Endometrium (tissue), 2 donors: ENCODE results near the gene CCN2.

Experiments
- FAIRE-seq: peaks from 2 replicates; lab custom pipeline; 2012; peaks lifted over from hg19 to GRCh38; lab: Jason Lieb, UNC
- donor health status: control.
- donor health status: control.

Gene CCN2

DNA sequence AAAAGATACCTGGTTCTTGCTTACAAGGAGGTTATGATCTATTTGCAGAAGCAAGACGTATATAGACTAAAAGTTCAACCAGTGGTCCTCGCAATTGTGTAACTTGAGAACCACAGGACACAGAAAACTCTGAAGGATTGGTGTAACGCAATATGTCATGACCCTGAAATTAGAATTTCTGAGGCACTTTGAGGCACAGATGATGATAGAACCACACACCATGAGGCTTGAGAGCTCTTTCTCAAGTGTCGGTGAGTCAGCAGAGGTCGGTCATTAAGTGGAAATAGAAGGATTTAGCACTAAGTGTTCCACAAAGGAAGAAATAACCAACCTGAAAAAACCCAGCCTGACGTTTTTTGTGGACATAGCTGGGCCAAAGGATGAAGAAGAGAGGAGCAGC lies 15.3 kb upstream of the CCN2 start:
- no peak for FAIRE-seq

DNA sequence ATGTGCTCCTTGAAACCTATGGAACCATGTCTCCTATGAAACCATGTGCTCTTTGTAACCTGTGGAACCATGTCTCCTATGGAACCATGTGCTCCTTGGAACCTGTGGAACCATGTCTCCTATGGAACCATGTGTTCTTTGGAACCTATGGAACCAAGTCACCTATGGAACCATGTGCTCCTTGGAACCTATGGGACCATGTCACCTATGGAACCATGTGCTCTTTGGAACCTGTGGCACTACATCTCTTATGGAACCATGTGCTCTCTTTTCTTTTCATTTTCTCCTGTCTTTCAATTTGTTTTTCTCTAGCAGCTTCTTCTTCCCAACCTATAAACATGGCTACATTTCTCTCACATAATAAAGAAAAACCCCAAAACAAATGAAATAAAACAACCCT lies 11.9 kb upstream of the CCN2 start:
- FAIRE-seq: no peak

DNA sequence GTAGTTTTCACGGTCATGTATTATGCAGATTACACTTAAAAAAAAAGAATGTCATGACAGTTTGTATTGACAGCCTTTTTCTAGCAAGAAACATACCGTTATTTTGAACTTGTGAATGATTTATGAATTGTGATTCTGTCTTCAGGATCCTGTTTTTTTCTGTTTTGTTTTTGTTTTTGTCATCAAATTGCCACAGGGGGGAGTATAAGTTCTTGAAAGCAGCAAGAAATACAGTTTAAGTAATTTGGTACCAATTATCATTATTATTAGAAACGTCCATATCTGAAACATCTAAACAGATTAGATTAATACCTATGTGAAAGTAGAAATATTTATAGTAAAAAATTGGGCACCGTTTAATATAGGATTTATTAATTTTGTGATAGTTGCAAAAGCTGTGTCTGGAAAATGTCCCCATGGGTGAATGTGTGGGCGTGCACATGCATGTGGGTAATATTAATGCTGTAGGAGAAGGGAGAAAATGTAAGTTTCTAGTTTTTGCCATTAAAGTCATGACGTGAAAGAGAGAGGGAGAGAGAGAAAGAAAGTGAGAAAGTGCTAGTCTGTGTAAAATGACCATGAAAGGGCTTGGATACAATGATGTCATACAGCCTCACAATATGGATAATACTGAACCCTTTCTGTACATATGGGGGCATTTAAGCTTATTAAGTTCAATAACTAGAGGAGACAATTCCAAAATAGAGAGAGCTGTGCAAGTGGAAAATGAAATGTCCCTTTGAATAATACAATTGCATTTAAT lies 9.4 kb upstream of the CCN2 start:
- FAIRE-seq: peak; percentile 88

DNA sequence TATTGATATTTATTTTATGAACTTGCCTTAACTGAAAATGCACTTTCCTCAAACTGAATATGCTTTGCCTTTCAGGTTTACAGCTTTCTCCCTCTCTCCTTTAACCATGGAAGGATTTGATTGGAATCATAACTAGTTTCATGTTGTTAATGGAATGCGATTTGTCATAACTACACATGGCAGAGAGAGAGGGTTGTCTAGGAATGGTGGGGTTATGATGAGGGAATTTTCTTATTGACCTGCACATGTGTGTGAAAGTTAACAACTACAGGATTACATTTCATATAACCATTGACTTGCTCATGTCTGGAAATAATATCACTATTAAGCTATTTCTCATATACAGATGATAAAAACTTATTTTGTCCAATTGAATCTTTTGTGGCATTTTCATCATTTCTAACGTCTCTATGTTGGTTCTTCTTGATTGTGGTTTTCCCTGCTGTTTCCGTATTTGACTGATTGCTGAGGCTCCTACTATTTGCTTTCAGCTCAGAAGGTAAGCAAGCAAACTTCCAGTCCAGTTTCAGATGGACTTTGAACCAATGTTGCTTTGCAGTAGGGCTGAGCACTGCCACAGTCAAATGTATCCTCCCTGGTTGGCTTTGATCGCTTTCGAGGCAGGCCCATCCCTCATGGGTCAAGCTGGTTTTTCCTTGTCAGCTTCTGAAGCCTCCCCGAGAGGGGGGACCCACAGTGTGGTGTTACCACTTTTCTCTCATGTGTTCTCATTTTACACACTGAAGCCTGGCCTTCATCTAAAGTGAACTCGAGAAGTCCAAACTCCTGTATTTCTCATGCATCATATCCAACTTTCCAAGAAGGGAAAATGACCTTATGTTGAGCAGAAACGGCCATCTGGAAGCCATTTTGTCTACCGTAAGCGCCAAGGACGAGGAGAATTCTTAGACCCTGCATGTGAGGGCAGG lies 7.6 kb upstream of the CCN2 start:
- no peak for FAIRE-seq

DNA sequence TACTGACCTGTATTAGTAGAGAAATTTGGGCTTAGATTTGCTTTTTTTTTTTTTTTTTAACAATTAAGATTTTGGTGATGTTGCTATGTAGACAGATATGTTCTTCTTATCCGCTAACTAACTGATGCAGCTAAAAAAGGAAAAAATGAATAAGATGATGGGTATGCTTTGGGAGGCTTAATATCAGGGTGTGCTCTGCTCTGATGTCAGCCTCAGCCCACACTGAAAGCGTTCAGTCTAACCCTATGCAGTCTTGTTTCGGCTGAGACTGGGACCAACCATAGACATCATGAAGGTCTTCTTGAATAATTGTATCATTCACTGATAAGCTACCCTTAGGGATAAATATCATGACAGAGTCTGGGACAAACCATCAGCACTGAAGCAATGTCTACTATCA lies 6.9 kb upstream of the CCN2 start:
- FAIRE-seq: no peak

DNA sequence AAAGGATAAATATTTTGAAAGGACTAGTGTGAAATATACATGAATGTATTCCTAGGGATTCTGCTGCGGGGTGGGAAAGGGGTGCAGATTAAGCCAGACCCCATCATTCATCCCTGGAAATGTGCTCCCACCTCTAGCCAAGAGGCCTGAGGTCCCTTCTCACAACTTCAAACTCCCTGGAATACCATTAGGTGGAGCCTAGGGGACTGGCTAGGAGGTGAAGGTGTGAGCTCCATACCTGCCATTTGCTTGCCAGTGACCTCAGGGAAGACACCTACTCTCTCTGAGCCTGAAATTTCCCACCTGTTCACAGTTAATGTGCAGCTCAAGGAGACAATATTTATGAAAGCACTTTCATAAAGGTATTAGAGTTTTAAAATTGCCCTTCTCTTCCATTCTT lies 4.7 kb upstream of the CCN2 start:
- no peak for FAIRE-seq

DNA sequence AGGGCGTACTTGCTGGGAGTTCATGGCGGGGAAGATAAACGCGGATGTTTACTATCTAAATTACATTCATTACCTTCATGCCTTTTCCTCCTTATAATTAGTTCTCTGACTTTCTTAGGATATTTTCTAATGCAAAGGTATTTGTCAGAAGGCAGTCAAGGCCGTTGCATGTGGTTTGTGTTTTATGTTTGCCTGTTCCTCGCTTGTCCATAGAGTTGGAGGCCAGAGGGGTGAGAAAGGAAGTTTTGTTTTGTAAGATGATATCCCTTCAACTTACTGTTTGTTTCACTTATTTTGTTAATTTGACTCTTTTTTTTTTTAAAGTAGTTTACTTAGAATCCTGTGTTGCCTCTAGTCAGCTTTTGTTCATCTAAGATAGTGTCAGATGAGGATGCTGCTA lies 4.0 kb upstream of the CCN2 start:
- FAIRE-seq: no peak

DNA sequence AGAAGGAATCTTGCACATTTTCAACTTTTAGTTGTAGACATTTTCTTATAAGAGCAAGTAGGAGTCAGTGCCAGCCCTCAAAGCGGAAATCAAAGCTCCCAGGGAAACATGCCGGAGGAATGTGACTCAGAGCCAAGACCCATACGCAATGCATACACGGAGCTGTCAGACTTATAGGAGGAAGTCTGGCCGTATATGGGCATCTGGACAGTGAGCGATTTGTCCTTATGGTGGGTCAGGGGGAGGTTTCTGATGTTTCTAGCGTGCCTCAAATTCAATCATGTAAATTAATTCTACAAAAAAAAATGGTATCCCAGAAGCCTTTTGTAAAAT lies 3.6 kb upstream of the CCN2 start:
- FAIRE-seq: no peak

DNA sequence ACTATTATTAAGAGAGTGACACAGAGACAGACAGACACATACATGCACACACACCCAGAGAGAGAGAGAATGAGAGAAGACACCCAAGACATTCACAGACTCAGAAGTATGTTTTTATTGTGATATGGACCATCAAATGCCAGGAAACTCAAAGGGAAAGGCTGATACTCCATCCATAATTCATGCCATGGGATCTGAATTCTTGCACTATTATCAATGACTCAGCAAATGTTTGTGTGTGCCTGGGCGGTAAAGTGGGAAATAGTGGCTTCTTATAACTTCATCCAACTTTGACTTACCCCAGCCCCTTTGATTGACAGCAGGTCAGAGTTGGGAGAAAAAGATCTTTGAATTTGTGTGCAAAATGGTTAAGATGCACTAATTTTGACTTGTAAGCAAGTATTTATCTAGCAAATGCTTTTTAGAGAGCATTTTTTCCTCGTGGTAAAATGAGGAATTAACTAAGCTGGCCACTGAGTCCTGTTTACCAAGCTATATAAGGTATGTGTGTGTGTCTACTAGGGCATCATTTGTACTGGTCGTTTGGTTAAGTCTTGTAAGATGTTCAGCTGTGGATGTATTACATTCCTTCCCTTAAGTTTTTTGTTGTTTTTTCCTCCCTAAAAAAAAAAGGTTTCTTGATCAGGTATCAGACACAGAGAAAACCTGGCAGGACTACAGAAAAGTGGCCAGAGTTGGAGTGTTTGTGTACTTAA lies 3.0 kb upstream of the CCN2 start:
- FAIRE-seq: no peak

DNA sequence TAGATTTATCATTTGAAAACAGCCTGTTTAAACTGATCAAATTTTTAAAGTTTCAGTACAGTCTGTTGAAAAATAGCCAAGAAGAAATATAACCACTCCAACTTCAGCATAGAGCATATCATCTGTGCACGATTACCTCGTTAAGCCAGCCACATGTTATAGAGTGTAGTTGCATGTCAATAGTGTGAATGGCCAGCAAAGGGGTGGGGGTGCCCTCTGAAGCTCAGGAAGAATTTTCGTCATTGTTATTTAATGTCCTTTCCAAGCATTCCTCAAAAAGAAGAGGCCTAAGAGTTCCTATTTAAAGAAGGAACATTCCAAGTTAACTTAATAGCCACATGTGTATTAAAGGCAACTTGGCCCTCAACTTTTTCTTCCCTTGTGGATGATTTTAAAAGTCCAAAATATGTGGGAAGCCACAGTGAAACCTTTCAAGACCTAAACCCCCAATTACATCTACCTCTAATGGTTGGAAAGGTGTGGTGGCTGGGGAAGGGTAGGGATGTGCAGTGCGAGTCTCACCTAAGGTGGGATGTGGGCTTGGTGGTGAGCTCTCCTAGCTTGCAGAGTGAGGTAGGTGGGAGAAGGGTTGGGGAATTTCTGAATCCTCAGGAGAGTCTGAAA lies 1.8 kb upstream of the CCN2 start:
- FAIRE-seq: no peak

DNA sequence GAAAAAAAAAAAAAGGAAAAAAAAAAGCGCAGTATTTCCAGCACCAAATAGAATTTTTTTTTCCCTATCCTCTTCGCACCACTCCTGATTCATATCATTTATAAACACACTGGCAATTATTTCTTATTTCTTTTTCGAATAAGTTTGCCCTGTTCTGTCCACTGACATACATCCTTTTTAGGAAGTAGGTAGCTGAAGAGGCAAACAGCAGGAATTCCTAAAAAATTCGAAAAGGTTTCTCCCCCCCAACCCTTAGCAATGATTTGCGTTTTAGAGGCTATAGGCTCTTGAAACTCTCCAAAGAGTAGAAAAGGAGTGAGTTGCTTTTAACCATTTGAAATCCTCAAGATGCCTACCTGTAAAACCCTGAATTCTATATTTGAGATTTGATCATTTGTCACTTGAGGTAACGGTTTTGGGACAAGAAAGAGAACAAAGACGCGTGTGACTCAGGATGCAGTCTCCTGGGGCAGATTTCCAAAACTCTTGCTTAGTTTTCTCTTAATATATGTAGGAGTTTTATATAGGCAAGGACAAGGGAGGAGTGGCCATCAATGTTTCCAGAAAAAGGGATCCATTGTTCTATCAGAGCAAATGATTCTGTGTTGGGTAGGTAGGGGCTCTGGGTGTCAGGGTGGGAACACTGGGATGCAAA lies 531 bp upstream of the CCN2 start:
- FAIRE-seq: no peak

DNA sequence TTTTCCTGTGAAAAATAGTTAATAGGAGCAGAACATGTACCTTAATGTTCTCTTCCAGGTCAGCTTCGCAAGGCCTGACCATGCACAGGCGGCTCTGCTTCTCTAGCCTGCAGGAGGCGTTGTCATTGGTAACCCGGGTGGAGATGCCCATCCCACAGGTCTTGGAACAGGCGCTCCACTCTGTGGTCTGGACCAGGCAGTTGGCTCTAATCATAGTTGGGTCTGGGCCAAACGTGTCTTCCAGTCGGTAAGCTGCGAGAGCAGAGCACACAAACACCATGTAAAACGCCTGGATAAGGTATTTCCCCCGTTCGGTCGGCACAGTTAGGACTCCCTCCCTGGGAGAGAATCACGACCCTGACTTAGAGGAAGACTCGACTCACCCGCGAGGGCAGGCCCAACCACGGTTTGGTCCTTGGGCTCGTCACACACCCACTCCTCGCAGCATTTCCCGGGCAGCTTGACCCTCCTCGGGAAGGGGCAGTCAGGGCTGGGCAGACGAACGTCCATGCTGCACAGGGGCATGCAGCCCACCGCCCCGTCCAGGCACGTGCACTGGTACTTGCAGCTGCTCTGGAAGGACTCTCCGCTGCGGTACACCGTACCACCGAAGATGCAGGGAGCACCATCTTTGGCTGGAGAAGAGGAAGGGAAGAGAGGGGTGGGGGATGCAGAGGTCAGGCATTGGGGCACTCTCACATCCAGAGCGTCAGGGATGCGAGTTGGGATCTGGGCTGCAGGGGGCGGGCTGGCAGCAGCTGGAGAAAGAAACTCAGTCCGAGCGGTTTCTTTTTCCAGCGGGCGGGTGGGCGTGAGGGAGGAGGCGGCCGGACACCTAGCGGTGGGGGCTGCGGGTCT lies 1.0 kb downstream of the CCN2 start:
- FAIRE-seq: no peak

DNA sequence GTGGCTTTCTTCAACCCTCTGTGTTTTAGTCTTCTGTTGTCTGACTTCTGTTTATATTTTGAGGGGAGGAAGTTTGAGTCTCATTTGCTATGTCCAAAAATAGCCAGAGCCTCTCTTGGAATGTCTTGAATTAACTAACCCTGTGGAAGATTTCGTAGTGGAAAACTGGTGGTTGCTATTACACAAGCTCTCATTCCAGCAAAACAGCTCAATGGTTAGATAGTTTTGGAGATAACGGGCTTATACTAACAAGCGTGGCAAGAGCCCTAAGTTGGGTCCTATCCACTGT lies 1.6 kb downstream of the CCN2 start:
- peak; percentile 33 for FAIRE-seq

DNA sequence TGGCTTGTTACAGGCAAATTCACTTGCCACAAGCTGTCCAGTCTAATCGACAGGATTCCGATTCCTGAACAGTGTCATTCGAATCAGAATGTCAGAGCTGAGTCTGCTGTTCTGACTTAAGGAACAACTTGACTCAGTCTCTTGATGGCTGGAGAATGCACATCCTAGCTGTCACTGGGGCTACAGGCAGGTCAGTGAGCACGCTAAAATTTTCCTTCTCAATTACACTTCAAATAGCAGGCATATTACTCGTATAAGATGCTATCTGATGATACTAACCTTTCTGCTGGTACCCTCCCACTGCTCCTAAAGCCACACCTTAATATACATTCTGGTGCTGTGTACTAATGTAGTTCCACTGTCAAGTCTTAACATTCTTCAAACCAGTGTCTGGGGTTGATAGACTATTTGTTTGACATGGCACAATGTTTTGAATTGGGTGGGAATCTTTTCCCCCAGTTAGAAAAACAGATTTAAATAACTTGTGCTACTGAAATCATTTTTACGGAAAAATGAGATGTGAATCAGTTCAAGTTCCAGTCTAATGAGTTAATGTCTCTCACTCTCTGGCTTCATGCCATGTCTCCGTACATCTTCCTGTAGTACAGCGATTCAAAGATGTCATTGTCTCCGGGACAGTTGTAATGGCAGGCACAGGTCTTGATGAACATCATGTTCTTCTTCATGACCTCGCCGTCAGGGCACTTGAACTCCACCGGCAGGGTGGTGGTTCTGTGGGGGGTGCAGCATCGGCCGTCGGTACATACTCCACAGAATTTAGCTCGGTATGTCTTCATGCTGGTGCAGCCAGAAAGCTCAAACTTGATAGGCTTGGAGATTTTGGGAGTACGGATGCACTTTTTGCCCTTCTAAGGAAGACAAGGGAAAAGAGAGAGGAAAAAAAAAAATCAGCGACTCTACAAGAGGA lies 2.2 kb downstream of the CCN2 start:
- no peak for FAIRE-seq

DNA sequence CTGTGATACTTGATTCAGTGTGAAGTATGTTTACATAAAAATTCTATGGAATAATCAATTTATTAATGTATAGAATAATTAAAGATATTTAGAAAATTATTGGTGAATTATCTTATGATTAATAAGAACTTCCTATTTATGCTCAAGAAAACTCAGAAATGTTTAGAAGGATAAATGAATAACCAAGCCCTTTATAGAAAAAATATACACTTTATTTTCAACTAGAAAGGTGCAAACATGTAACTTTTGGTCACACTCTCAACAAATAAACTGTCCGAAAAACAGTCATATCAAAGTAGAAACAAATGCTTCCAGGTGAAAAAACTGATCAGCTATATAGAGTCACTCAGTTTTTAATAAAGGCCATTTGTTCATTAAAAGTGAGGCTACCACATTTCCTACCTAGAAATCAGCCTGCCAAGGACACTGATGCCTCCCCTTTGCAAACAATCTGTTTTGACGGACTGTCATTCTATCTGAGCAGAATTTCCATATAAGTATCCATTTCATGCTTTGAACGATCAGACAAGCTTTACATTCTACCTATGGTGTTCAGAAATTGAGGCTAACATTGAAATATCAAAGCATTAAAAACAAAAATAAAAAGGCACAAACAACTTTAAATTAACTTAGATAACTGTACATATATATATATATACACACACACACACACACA lies 3.0 kb downstream of the CCN2 start:
- FAIRE-seq: no peak

DNA sequence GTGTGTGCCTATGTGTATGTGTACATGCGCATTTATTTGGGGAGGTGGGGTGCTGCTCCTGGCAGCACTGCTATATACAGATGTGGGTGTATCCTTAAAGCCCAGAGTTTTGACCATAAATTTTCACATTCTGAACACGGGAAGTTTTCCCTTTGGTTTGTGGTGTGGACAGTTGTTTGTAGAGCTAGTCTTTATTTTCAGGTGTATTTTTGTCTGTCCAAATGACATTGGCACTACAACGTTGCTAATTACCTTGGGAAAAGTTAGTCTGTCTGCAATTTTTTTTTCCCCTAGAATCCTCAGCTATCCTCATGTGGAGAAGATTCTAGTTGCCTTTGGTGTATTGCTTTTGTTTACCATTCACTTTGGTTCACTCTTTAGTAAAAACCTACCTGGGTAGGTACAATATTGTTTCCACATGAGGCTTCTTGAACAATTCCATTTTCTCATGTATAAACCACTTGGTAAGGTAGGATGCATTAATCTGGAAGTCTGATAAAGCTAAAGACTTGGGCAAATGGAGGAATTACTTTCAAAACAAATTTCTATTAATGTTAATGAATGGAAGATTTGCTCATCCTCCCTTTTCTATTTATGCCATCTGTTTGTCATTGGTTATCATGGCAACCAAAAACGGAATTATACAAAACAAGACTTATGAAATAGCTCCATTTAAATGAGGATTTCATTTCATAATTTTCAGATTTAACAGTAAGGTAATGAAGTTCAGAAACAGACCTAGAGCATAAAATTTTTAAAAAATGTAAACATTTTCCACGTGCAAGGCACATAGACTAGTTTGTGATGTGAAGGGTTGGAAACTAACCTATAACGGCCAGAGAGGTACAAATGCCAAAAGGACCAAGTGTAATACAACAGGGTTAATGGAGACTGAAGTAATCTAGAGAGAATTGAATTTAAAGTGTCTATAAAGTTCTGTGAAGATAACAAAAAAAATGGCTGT lies 3.9 kb downstream of the CCN2 start:
- FAIRE-seq: peak; percentile 12

DNA sequence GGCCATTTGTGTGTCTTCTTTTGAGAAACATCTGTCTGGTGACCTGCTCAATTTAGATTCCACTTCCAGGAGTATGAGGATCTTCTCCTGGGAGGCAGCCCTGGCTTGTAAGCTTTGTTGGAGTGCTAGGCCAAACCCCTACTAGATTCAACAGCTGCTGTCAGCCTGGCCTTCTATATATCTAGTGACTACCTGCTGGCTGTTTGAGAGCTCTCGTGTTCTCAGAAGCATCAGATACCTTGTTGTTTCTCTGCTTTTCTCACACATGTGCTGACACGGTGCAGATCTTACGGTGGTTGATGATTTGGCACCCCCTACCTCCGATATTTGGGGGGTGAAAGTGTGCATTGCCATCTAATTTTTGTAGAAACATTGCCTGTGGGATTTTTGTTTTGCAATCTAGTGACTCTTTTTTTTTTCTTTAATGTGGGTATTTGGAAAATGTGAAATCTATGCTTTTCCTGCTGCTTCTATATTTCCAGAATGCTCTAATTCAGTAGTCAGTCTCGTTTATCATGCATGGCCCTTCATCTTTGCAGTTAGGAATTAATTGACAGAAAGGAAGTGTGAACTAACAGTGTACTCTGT lies 4.7 kb downstream of the CCN2 start:
- no peak for FAIRE-seq

DNA sequence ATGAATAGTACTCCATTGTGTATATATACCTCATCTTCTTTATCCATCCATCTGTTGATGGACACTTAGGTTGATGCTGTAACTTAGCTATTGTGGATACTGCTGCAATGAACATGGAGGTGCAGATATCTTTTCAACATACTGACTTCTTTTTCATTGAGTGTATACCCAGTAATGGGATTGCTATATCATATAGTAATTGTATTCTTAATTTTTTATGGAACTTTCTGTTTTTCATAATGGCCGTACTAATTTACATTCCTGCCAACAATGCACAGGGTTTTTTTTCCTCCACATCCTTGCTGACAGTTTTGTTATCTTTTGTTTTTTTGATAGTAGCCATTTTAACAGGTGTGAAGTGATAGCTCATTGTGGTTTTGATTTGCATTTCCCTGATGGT lies 5.2 kb downstream of the CCN2 start:
- no peak for FAIRE-seq
